ENCODE measurements around the gene LITAFD.

Gene LITAFD

GRCh38 chr16:8874388-8874787 lies 7.8 kb upstream of the LITAFD start:
- TF ChIP-seq CTCF (IDR thresholded peaks at IDR 0.05): no peak

DNA sequence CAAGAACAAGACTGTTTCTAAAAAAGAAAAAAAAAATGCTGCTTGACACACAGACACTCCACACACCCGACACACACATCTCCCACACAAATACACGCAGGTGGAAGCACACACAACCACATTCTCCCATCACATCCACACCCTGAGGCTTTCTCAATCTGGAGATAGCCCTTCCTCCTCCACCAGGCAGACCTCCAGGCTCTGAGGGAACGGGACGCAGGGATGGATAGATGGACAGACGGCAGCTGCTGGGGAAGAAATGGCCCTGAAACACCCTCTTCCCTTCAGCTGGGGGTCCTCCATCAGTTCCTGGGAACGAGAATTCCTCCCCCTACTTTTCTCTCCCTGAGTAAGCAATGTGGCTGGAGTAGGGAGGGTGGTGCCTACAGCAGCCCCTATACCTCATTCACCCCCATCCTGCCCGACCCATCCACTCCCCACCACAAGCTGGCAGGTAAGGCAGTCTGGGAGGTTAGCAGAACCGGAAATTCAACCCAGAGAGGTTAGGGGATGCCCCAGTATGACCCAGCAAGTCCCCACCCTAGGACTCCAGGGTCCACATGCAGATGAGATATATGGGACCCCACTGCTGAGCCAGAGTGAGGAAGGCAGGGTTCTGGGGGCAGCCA lies 4.1 kb upstream of the LITAFD start:
- TF ChIP-seq CTCF (IDR thresholded peaks at IDR 0.05): no peak

DNA sequence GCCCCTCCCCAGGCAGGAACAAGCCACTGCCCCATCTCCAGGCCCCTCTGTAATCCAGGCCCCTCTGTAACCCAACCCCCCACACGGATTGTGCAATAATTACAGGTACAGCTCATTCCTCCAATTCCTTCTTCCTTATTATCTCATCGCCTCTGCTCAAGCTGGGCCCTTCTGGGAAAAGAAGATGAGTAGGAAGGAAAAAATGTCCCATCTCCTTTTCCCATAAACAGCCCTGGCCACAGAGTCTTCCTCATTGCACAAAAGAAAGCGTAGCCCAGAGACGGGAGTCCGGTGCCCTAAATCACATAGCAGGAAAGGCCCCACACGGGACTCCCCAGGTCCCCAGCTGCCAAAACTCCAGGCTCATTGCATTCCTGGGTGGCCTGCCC lies 3.6 kb upstream of the LITAFD start:
- TF ChIP-seq CTCF (IDR thresholded peaks at IDR 0.05): no peak

- TF ChIP-seq CTCF (IDR thresholded peaks at IDR 0.05): no peak
Measured at GRCh38 chr16:8880839-8881510, 1.2 kb upstream of the LITAFD start.

- TF ChIP-seq CTCF (IDR thresholded peaks at IDR 0.05): no peak
Measured at GRCh38 chr16:8882725-8883377, 700 bp downstream of the LITAFD start.

DNA sequence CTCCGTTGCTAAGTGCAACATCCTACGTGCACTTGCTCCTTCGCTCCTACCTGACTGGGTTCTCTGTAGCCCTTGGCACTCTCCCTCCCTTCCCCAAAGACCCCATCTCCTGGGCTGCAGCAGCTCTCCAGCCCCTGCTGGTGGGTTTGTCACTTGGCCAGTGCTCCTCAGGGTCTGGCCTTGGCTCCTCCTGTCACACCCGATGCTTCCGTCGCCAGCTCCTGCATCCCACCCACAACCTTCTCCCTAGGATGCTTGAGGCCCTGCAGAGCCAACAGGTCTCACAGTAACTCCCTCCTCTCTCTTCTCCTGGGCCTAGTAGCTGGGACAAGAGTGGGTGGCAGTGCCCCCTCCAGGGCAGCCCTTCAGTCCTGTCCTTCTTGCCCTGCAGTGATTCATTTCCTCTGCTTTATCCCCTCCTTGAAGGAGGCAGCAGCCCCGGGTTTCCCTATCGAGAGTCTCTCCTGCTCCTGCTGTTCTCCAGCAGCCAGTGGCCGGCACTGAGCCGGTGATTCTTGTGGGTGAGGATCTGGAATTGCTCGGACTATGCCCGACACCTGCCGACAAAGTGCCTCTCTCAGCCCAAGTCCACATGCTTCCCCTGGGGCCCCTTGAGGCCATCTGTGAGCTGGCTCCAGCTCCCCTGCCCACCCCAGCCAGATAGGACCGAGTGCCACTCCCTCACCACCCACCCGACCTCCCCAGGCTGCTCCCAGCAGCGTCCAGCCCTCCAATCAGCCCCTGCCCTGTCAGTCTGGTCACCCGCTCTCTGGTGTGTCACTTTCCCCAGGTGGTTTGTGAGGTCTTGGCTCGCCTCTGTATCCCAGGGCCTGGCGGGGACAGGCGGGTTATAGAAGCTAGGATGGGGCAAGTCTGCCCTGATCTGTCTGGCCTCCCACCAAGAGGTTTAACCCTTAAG lies 3.8 kb downstream of the LITAFD start:
- TF ChIP-seq CTCF (IDR thresholded peaks at IDR 0.05): no peak
